Stimulated activated CD4-positive, alpha-beta T cell treated with anti-CD3 and anti-CD28 coated beads, TNF-alpha, amount 100 ng/mL, for 24 hours (primary cell): ENCODE data around the gene FGF5.
"Not testable (repeated sequence)": the region's sequence is repeated elsewhere in the genome, so short reads cannot be mapped to it uniquely, and the experiment has no call there.

ENCODE experiments used
- DNase-seq, 3 experiments: peaks; one replicate each; pipeline ENCODE4 v3.0.0-alpha.2; 2020; ENCODE audit warnings: low read depth in 3 of 3

FGF5 gene

DNA sequence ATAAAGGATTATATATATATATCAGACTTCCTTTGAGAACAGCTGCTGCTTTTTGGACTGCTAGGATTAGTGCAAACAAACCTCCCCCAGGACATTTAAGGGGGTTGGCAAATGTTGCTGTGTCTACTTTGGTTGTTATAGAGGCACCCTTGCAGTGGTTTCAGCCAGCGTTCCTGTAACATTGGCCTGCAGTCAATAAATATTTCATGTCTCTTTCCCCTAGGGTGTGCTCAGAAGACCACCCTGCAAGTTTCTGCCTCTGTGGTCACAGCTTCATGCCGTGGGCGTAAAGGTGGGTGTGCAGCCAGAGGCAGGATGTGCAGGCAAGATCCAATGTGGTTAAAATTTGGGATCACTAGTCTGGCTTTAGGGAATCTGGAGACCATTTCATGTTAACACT lies 28.9 kb downstream of the FGF5 start:
- no peak for DNase-seq

- DNase-seq = no peak
Measured at GRCh38 chr4:80295826-80296225, 29.4 kb downstream of the FGF5 start.

- no peak for DNase-seq
Measured at GRCh38 chr4:80301884-80302283, 35.4 kb downstream of the FGF5 start.

- no peak for DNase-seq
Measured at GRCh38 chr4:80302616-80303223, 36.3 kb downstream of the FGF5 start.

DNA sequence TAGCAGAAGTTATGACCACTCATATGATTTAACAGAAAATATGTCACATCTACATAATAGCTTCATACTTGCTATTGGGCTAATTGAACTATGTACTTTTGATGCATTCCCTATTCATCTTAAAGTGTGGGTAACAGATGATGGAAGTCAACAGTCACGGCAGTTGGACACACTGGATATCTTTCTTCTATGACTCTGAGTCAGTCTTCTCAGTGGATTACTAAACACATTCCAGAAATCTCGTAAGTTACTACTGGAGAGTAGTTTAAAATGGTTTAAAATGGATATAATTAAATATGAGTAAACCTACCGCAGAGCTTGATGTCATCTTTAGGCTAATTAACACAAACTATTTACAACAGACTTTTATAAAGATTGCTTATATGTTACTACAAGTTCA lies 39.0 kb downstream of the FGF5 start:
- no peak for DNase-seq

DNA sequence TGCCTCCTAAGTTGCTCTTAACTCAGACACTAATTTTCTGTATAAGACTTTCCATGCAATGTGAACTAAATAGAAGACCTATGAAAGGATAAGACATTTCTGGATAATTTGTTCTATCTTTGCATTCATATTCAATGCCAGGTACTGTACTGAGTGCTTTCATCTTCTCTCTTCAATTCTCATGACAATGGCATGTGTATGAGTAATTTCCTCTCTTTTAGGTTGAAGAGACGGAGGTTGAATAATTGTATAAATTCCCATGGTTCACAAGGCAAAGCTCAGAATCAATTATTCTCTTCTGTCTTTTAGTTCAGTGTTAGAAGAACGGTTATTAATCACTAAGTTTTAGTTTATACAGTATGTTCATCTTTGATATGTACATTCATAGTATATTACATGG lies 39.8 kb downstream of the FGF5 start:
- DNase-seq = no peak

- no peak for DNase-seq
Measured at GRCh38 chr4:80307183-80307735, 40.8 kb downstream of the FGF5 start.

DNA sequence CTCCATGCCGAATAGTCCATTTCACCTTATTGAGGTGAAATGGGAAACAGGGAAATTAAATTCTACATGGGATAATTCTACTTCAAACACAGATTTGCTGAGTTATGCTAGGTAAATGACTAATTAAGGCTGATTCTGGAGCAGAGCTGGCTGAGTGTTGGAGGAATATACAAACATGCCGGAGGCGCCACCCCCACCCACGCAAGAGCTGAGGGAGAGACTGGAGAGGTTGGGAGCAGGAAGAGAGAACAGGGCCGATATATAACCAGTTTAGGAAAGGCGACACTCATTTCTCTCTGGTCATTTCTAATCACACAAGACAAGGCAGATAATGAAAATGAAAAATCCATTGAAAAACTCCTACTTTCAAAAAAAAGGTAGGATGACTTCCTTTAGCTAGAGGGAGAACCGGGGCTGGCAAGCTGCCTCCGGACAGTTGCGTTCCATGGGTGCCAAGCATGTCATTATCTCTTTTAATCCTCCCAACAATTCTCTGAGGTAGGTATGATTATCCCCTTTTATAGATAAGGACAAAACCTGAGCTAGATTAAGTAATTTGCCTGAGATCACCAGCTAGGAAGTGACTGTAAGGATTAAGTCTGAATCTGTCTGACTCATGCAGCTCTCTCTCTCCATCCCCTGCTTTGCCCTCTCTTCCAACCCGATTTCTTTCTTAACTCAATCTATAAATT lies 41.5 kb downstream of the FGF5 start:
- no peak for DNase-seq

- no peak for DNase-seq
Measured at GRCh38 chr4:80308466-80308822, 42.0 kb downstream of the FGF5 start.

DNA sequence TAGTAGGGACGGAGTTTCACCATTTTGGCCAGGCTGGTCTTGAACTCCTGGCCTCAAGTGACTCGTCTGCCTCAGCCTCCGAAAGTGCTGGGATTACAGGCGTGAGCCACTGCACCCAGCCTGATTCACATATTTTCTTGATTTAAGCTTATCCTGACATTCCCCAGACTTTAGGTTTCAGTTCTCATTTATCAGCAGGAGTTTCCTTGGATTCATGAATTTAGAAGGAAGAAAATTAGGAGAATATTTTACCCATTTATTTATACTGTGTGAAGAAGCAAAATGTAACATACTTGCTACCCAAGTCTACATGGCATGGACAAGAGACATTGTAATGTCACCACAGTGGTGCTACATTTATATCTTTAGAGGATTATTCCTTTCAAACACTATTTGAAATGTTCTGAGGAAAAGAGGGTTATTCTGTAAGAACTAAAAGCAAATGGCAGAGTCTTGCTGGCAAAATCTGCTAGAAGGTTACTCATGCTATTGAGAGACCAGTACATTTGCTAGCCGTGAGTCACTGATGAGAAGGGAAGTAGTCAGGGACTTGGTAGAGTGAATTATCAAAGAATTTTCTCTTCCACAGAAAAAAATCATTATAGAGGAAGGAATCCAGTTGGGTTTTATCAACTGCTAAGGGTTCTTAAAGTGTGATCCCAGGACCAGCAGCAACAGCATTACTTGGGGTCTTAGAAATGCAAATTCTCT lies 43.0 kb downstream of the FGF5 start:
- no peak for DNase-seq

GRCh38 chr4:80311130-80311529 lies 44.7 kb downstream of the FGF5 start:
- DNase-seq = no peak

DNA sequence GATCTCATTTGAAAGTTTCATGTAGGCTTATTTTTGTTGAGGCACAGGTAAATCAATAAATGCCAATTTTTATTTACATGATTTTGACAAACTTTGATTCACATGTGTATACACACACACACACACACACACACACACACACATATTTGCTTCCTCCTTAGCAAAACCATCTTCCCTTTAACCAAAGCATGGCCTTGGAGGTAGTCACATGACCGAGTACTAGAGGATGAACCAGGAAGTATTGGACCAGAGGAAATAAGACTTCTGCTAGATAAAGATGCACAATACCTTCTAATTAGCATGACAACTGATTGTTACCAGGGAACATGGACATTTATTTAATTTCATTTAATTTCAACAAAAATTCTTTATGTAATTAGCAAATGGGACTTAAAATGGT lies 45.7 kb downstream of the FGF5 start:
- DNase-seq = no peak

DNA sequence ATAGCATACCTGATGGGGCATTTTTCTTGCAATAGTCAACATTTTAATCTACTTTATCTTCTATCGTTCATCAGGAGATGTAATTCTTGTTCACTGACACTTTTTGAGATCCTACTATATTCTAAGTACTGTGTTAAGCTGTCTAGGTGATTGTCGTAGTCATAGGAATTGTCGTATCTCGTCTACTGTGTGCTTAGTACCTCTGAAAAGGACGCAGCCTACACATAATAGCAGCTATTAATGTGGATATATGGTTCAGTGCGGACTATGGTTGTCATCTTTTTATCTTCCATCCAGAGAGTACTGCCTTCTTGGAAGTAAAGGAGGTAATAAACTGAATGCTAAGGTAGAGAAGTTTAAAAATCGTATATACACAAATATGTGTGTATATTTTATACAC lies 47.2 kb downstream of the FGF5 start:
- no peak for DNase-seq

GRCh38 chr4:80315848-80316247 lies 49.4 kb downstream of the FGF5 start:
- DNase-seq = not testable (repeated sequence)

- no peak for DNase-seq
Measured at GRCh38 chr4:80321341-80321740, 54.9 kb downstream of the FGF5 start.

GRCh38 chr4:80321776-80322175 lies 55.3 kb downstream of the FGF5 start:
- DNase-seq = no peak

DNA sequence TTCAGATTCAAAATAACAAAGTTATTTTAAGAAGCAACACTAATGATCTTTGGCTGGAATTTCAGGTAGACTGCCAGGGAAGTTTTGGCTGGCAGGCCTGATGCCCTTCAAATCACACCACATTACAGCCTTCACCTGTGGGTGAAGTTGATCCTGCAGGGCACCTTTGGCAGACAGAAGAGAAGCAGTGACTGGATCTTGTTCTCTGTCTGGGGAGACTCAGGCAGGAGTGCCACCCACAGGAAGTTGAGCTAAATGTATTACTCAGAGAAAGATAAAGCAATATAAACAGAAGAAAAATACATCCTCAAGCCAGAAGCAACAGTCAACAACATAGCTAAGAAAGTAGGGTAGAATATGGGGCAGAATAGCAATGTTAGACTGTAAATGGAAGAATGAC lies 56.3 kb downstream of the FGF5 start:
- no peak for DNase-seq

- no peak for DNase-seq
Measured at GRCh38 chr4:80324171-80324570, 57.7 kb downstream of the FGF5 start.

GRCh38 chr4:80331693-80332092 lies 65.2 kb downstream of the FGF5 start:
- no peak for DNase-seq

- no peak for DNase-seq
Measured at GRCh38 chr4:80333121-80333520, 66.7 kb downstream of the FGF5 start.

GRCh38 chr4:80334568-80334967 lies 68.1 kb downstream of the FGF5 start:
- DNase-seq = no peak

- no peak for DNase-seq
Measured at GRCh38 chr4:80335226-80335553, 68.7 kb downstream of the FGF5 start.
